H1 (cell line): Measurements from ENCODE around the gene POU2F1. TPM values are rescaled to one million over a fixed set of nuclear protein-coding genes. Genes with fewer than 3 reads are reported as not detected.

ENCODE experiments used
- GABPA ChIP-seq: IDR thresholded peaks from 2 replicates; pipeline ENCODE4 v1.6.1; 2011; ENCODE audit warnings: mild to moderate bottlenecking, low read length, moderate library complexity, borderline replicate concordance; ENCODE audit not compliant: insufficient read depth
- PHF8 ChIP-seq: fragments of 200-600 bp; sonication (generic); conservative IDR thresholded peaks from 2 replicates; pipeline ENCODE4 v1.7.1; 2012; ENCODE audit warnings: low read depth, mild to moderate bottlenecking, inconsistent platforms, low read length, moderate library complexity
- POLR2A ChIP-seq, 2 experiments: IDR thresholded peaks; 1 replicate in 1 of 2; 2 replicates in 1 of 2; pipeline ENCODE4 v1.6.1; 2011; ENCODE audit warnings: low read depth in 2 of 2, low read length in 2 of 2, mild to moderate bottlenecking in 2 of 2; ENCODE audit errors: control extremely low read depth in 1 of 2
- TAF7 ChIP-seq: optimal IDR thresholded peaks from 2 replicates; pipeline ENCODE3; 2011; ENCODE audit warnings: low read depth, mild to moderate bottlenecking, inconsistent platforms, low read length, moderate library complexity, borderline replicate concordance
- TCF12 ChIP-seq: IDR thresholded peaks from 2 replicates; pipeline ENCODE4 v1.6.1; 2011; ENCODE audit warnings: low read depth, mild to moderate bottlenecking, low read length
- polyA plus RNA-seq, 7 experiments: library from polyadenylated mRNA; depleted of rRNA in 3 of 7; stranded (reverse) in 5 of 7; unstranded in 2 of 7; fragments of >200 nt in 5 of 7; fragments of 200-250 nt in 2 of 7; gene quantifications; 1 replicate in 5 of 7; 2 replicates in 1 of 7; 4 replicates in 1 of 7; pipeline versions ENCODE4 v1.2.1 to v1.2.3, GENCODE V29; 2011 to 2013; ENCODE audit warnings: missing spikeins in 2 of 7, mixed read lengths in 2 of 7
- total RNA-seq: library from RNA; stranded (reverse); fragmentation: NEBNext Ultra II Directional; extraction: Animal tissue kit (Norgen Biotek cat#: 25700); gene quantifications from 2 replicates; pipeline ENCODE4 v1.2.1, GENCODE V29; 2021

The POU2F1 gene
- total and polyA plus RNA-seq, 2 of the 8 experiments (the other 6 are each of a cell fraction or from before 2014, with no cell fraction given): 37.0 to 57.2 TPM

GRCh38 chr1:167474191-167474641, 253.5 kb downstream of the POU2F1 start (continued):
- no peak for TF ChIP-seq GABPA
- no peak for TF ChIP-seq TCF12
- no peak for TF ChIP-seq TAF7
- TF ChIP-seq POLR2A (IDR thresholded peaks at IDR 0.05; ENCODE audit: control extremely low read depth in 1 of 2, low read depth in 2 of 2, low read length in 2 of 2): no peak
- no peak for TF ChIP-seq PHF8
